Liver (tissue), 9 donors: ENCODE measurements around the gene IFI35. TPM values are rescaled to one million over a fixed set of nuclear protein-coding genes. Genes with fewer than 3 reads are reported as not detected.
"Not testable (repeated sequence)": the region's sequence is repeated elsewhere in the genome, so short reads cannot be mapped to it uniquely, and the experiment has no call there.

Source experiments
- DNase-seq: peaks from one replicate; pipeline ENCODE4 v3.0.0-alpha.2; 2017; ENCODE audit warnings: low spot score
- H3K27ac ChIP-seq, 2 donors: one replicate each; pipeline ENCODE4 v1.7.0; 2013; ENCODE audit warnings: inconsistent platforms in 2 of 2, low read length in 2 of 2, control low read depth in 1 of 2, low read depth in 1 of 2, mild to moderate bottlenecking in 1 of 2
- H3K27me3 ChIP-seq, 4 donors: one replicate each; pipeline versions ENCODE4 v1.6.1 to v1.7.0; 2013; ENCODE audit warnings: low read length in 3 of 4, inconsistent platforms in 1 of 4, mild to moderate bottlenecking in 1 of 4, moderate library complexity in 1 of 4; ENCODE audit not compliant: control insufficient read depth in 4 of 4, insufficient read depth in 4 of 4
- H3K36me3 ChIP-seq, 4 donors: one replicate each; pipeline versions ENCODE4 v1.6.1 to v1.7.0; 2013; ENCODE audit warnings: low read length in 3 of 4, mild to moderate bottlenecking in 3 of 4, low read depth in 1 of 4, moderate library complexity in 1 of 4; ENCODE audit not compliant: control insufficient read depth in 4 of 4, insufficient read depth in 3 of 4
- H3K4me1 ChIP-seq, 4 donors: one replicate each; pipeline versions ENCODE4 v1.6.1 to v1.7.0; 2013; ENCODE audit warnings: low read length in 3 of 4, mild to moderate bottlenecking in 3 of 4, moderate library complexity in 1 of 4; ENCODE audit not compliant: control insufficient read depth in 4 of 4, insufficient read depth in 4 of 4
- H3K4me3 ChIP-seq, 3 donors: one replicate each; pipeline versions ENCODE4 v1.6.1 to v1.7.0; 2013; ENCODE audit warnings: low read length in 3 of 3, control low read depth in 1 of 3, low read depth in 1 of 3, mild to moderate bottlenecking in 1 of 3
- H3K9ac ChIP-seq, 2 donors: one replicate each; pipeline ENCODE4 v1.7.0; 2013; ENCODE audit warnings: low read length in 2 of 2, mild to moderate bottlenecking in 2 of 2, moderate library complexity in 2 of 2, control low read depth in 1 of 2, low read depth in 1 of 2
- H3K9me3 ChIP-seq, 4 donors: one replicate each; pipeline versions ENCODE4 v1.6.1 to v1.7.0; 2013; ENCODE audit warnings: low read length in 3 of 4; ENCODE audit not compliant: control insufficient read depth in 4 of 4
- ATF3 ChIP-seq: IDR thresholded peaks from 2 replicates; pipeline ENCODE4 v1.6.1; 2016; ENCODE audit warnings: antibody characterized with exemption
- EGR1 ChIP-seq, 2 donors: IDR thresholded peaks; 2 replicates each; pipeline ENCODE4 v1.6.1; 2016 to 2018; ENCODE audit warnings: antibody characterized with exemption in 2 of 2, low read depth in 2 of 2
- FOXA1 ChIP-seq: IDR thresholded peaks from 2 replicates; pipeline ENCODE4 v1.6.1; 2016; ENCODE audit warnings: antibody characterized with exemption
- FOXA2 ChIP-seq: IDR thresholded peaks from 2 replicates; pipeline ENCODE4 v1.6.1; 2016; ENCODE audit warnings: antibody characterized with exemption
- GABPA ChIP-seq, 2 donors: IDR thresholded peaks in 1 of 2; conservative IDR thresholded peaks in 1 of 2; 2 replicates each; pipeline ENCODE4 v1.6.1; 2016; ENCODE audit warnings: antibody characterized with exemption in 2 of 2, mild to moderate bottlenecking in 1 of 2, moderate library complexity in 1 of 2
- HNF4A ChIP-seq, 2 donors: conservative IDR thresholded peaks; 2 replicates each; pipeline ENCODE4 v1.6.1; 2016; ENCODE audit warnings: antibody characterized with exemption in 2 of 2, mild to moderate bottlenecking in 2 of 2
- HNF4G ChIP-seq: IDR thresholded peaks from 2 replicates; pipeline ENCODE4 v1.6.1; 2016; ENCODE audit warnings: antibody characterized with exemption
- JUND ChIP-seq, 2 donors: IDR thresholded peaks; 2 replicates each; pipeline ENCODE4 v1.6.1; 2016; ENCODE audit warnings: antibody characterized with exemption in 2 of 2
- MAX ChIP-seq: IDR thresholded peaks from 2 replicates; pipeline ENCODE4 v1.6.1; 2016; ENCODE audit warnings: antibody characterized with exemption
- NR2F2 ChIP-seq: IDR thresholded peaks from 2 replicates; pipeline ENCODE4 v1.6.1; 2016; ENCODE audit warnings: antibody characterized with exemption
- RAD21 ChIP-seq, 2 donors: IDR thresholded peaks; 2 replicates each; pipeline ENCODE4 v1.6.1; 2016; ENCODE audit warnings: antibody characterized with exemption in 2 of 2, mild to moderate bottlenecking in 2 of 2
- REST ChIP-seq: IDR thresholded peaks from 2 replicates; pipeline ENCODE4 v1.6.1; 2016; ENCODE audit warnings: antibody characterized with exemption, mild to moderate bottlenecking
- RXRA ChIP-seq, 2 donors: IDR thresholded peaks; 2 replicates each; pipeline ENCODE4 v1.6.1; 2017 to 2018; ENCODE audit warnings: antibody characterized with exemption in 2 of 2, mild to moderate bottlenecking in 1 of 2
- SP1 ChIP-seq: IDR thresholded peaks from 2 replicates; pipeline ENCODE4 v1.6.1; 2018; ENCODE audit warnings: antibody characterized with exemption, mild to moderate bottlenecking
- TAF1 ChIP-seq: conservative IDR thresholded peaks from 2 replicates; pipeline ENCODE4 v1.6.1; 2016; ENCODE audit warnings: antibody characterized with exemption, mild to moderate bottlenecking
- YY1 ChIP-seq: IDR thresholded peaks from 2 replicates; pipeline ENCODE4 v1.6.1; 2016; ENCODE audit warnings: antibody characterized with exemption, mild to moderate bottlenecking
- WGBS: extraction: QIAGEN DNeasy Blood & Tissue Kit; methylation state at CpG from one replicate; pipeline ENCODE4 v1.1.7; 2013; 5-methylcytosine and 5-hydroxymethylcytosine counted together
- polyA plus RNA-seq, 2 donors: library from polyadenylated mRNA; stranded (reverse) in 1 of 2; unstranded in 1 of 2; fragments of 200-250 nt in 1 of 2; fragments of >200 nt in 1 of 2; fragmentation: Nextera tagmentation in 1 of 2; extraction: Ambion mirVana in 1 of 2; gene quantifications; one replicate each; pipeline versions ENCODE4 v1.2.1 to v1.2.3, GENCODE V29; 2013 to 2015
- total RNA-seq, 2 donors: library from RNA; depleted of rRNA; stranded (reverse); fragments of >200 nt; gene quantifications; one replicate each; pipeline ENCODE4 v1.2.3, GENCODE V29; 2014
- TF ChIP-seq, protein P1 (sequence below): IDR thresholded peaks from 2 replicates; pipeline ENCODE4 v1.6.1; 2016; ENCODE audit warnings: antibody characterized with exemption
- donor health status: healthy.
- donor health status: healthy.
- donor health status: healthy.
- donor health status: healthy.
- donor health status: healthy.

IFI35 gene
- total and polyA plus RNA-seq, 4 donors = 11.9 to 34.6 (median 22.0) TPM

DNA sequence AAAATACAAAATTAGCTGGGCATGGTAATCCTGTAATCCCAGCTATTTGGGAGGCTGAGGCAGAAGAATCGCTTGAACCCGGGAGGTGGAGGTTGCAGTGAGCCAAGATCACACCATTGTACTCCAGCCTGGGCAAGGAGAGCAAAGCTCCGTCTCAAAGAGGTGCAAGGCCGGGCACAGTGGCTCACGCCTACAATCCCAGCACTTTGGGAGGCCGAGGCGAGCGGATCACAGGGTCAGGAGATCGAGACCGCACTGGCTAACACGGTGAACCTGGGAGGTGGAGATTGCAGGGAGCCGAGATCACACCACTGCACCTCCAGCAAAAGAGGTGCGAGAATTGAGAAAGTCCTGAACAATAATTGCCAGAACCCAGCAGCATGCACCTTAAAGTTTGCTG, 5.7 kb upstream of the IFI35 start:
- Histone ChIP-seq H3K4me1 (peaks cover 8 to 19% (median 15%) of the 10 kb centered on the region in 4 donors), H3K36me3 (peaks cover 6 to 26% (median 15%) of the 10 kb centered on the region in 4 donors)
- not testable (repeated sequence) for H3K9ac ChIP-seq, H3K27me3 ChIP-seq, DNase-seq, H3K27ac ChIP-seq, H3K4me3 ChIP-seq, H3K9me3 ChIP-seq
- 95% methylated on average over 13 of the region's 13 CpGs for WGBS

DNA sequence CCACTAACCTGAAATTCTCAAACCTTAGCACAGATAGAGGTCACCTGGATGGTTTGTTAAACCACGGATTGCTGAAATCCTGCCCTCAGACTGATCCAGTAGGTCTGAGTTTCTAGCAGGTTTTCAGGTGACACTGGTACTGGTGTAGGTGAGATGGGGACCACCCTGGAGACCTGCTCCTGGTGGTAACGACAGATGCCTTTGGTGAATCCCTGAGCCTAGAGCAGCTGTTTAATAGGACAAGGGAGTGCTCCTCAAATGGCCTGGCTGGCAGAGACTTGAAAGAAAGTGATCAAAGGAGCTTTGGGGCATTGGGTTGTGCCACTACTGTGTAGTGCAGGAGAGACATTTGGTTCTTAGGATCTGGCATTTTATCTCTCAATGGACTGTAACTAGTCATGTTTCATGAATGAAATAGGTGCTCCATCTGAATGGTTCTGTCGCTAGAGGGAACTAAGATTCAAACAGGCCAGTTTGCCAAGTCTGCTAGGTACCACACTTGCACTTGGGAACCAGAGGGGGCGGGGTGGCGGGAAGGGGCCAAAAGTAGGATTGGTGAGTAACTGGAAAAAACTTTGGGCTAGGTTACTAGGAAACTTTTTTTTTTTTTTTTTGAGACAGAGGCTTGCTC, 2.9 kb upstream of the IFI35 start:
- DNase-seq = no peak
- H3K9me3 ChIP-seq = no peaks in the 10 kb centered on the region
- peaks cover 4 to 15% (median 11%) of the 10 kb centered on the region in 4 donors for H3K4me1 ChIP-seq
- no peak overlapping the region for H3K9ac ChIP-seq
- H3K36me3 ChIP-seq = peaks cover 6 to 26% (median 15%) of the 10 kb centered on the region in 4 donors
- no peak overlapping the region for H3K27ac ChIP-seq
- no peaks in the 10 kb centered on the region for H3K27me3 ChIP-seq
- no peak for TF ChIP-seq TAF1
- no peak for TF ChIP-seq YY1
- TF ChIP-seq SP1 = no peak
- TF ChIP-seq EGR1 (IDR thresholded peaks at IDR 0.05; ENCODE audit: low read depth in 2 of 2) = no peak
- no peak for TF ChIP-seq FOXA2
- no peak for TF ChIP-seq FOXA1
- TF ChIP-seq RXRA (IDR thresholded peaks at IDR 0.05) = no peak
- TF ChIP-seq HNF4G = no peak
- TF ChIP-seq RAD21 (IDR thresholded peaks at IDR 0.05) = peak in 1 of 2 donors; percentile 7
- no peak for TF ChIP-seq NR2F2
- TF ChIP-seq MAX = no peak
- TF ChIP-seq GABPA (IDR thresholded peaks at IDR 0.05 in 1 of 2, conservative IDR thresholded peaks at IDR 0.05 in 1 of 2) = no peak
- peak; percentile 12 to 16 for TF ChIP-seq HNF4A (conservative IDR thresholded peaks at IDR 0.05)
- no peak for TF ChIP-seq JUND (IDR thresholded peaks at IDR 0.05)
- TF ChIP-seq, protein P1, sequence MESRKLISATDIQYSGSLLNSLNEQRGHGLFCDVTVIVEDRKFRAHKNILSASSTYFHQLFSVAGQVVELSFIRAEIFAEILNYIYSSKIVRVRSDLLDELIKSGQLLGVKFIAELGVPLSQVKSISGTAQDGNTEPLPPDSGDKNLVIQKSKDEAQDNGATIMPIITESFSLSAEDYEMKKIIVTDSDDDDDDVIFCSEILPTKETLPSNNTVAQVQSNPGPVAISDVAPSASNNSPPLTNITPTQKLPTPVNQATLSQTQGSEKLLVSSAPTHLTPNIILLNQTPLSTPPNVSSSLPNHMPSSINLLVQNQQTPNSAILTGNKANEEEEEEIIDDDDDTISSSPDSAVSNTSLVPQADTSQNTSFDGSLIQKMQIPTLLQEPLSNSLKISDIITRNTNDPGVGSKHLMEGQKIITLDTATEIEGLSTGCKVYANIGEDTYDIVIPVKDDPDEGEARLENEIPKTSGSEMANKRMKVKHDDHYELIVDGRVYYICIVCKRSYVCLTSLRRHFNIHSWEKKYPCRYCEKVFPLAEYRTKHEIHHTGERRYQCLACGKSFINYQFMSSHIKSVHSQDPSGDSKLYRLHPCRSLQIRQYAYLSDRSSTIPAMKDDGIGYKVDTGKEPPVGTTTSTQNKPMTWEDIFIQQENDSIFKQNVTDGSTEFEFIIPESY = no peak
- no peak overlapping the region for H3K4me3 ChIP-seq
- 82% methylated on average over 5 of the region's 5 CpGs for WGBS

DNA sequence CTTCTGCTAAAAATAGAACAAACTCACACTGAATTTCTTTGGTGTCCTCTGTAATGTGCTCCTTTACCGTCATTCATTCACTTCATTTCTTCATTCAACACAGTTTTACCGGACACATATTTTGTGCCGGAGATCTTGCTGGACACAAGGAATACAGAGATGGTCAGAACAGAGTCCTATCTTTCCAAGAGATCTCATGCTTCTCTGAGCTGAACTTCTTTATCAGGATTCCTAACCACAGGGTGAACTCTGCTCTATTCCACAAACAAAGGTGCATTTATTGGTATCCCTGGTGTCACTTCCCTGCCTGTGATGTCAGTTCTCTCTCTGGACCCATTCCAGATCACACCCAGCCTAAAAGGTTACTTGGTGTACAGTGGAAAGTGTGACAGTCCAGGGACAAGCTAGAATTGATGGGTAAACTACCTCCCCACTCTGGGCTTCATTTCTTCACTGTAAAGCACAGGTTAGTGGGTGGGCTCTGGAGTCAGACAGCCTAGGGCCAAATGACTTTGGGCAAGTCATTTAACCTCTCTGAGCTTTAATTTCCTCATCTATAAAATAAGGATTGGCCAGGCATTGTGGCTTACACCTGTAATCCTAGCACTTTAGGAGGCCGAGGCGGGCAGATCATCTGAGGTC, 4.2 kb downstream of the IFI35 start:
- Histone ChIP-seq H3K27ac (peak overlapping the region; percentile 31 to 51), H3K9ac (peak overlapping the region in 1 of 2 donors; percentile 28), H3K36me3 (peaks cover 1 to 25% (median 10%) of the 10 kb centered on the region in 4 donors), H3K4me3 (no peak overlapping the region), H3K4me1 (peaks cover 0 to 11% (median 9%) of the 10 kb centered on the region in 4 donors), H3K27me3 (no peaks in the 10 kb centered on the region), H3K9me3 (no peaks in the 10 kb centered on the region)
- DNase-seq = no peak
- TF ChIP-seq RAD21 (IDR thresholded peaks at IDR 0.05) = peak; percentile 24 to 45
- TF ChIP-seq HNF4G = peak; percentile 24
- TF ChIP-seq NR2F2 = peak; percentile 25
- no peak for TF ChIP-seq REST
- peak; percentile 33 for TF ChIP-seq YY1
- peak in 1 of 2 donors; percentile 58 for TF ChIP-seq EGR1 (IDR thresholded peaks at IDR 0.05; ENCODE audit: low read depth in 2 of 2)
- peak; percentile 30 for TF ChIP-seq MAX
- TF ChIP-seq, protein P1 = no peak
- TF ChIP-seq SP1 = peak; percentile 74
- TF ChIP-seq TAF1 = no peak
- TF ChIP-seq HNF4A (conservative IDR thresholded peaks at IDR 0.05) = peak; percentile 72 to 74
- TF ChIP-seq RXRA (IDR thresholded peaks at IDR 0.05) = peak; percentile 79 to 86
- TF ChIP-seq ATF3 = peak; percentile 54
- peak; percentile 91 to 96 for TF ChIP-seq JUND (IDR thresholded peaks at IDR 0.05)
- TF ChIP-seq GABPA (IDR thresholded peaks at IDR 0.05 in 1 of 2, conservative IDR thresholded peaks at IDR 0.05 in 1 of 2) = peak in 1 of 2 donors; percentile 46
- WGBS = 71% methylated on average over 5 of the region's 5 CpGs
